ENCODE measurements around the gene CDK2. TPM values are rescaled to one million over a fixed set of nuclear protein-coding genes. Genes with fewer than 3 reads are reported as not detected.
A peak's percentile ranks its signal among the peaks of the same experiment; 100 is the strongest.
"Not testable (repeated sequence)": the region's sequence is repeated elsewhere in the genome, so short reads cannot be mapped to it uniquely, and the experiment has no call there.

CDK2 gene
- 10 to 100 TPM in 1 of 2 donors, 1 to 10 TPM in 1; 9.2 to 18.8 TPM for polyA plus RNA-seq

DNA sequence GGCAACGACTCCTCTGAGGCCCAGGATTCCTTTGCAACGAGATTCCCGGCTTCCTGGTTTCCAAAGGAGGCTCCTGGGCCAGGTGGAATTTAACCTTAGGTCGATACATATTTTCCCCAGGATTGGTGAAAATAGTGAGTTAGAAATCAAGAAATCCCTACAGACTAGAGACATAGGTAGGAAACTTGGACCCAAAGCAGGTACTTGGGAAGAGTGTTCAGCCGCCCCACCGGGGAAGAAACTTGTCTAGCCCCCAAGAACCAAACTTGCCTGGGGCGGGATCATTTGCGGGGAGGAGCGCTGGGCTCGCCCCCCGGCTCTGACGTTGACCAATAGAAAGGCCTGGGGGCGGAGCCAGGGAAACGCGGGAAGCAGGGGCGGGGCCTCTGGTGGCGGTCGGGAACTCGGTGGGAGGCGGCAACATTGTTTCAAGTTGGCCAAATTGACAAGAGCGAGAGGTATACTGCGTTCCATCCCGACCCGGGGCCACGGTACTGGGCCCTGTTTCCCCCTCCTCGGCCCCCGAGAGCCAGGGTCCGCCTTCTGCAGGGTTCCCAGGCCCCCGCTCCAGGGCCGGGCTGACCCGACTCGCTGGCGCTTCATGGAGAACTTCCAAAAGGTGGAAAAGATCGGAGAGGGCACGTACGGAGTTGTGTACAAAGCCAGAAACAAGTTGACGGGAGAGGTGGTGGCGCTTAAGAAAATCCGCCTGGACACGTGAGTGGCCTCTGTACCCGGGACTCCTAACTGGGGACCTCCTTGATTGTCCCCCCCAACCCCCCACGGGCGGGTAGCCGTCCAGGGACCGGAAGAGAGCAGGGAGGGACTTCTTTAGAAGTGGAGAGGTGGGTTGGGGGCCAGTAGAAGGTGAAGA lies at the start of gene CDK2:
CDK2 (plus strand) TSS at position 423 of the 874 bp plus-strand sequence; CDS start at position 602, 179 bp downstream.
- no peaks in the 10 kb centered on the region for H3K27me3 ChIP-seq (ENCODE audit: control insufficient read depth in 1 of 2, insufficient read depth in 2 of 2, low read length in 2 of 2)
- peak within 1 kb of the TSS; percentile 88 to 90 for H3K27ac ChIP-seq (ENCODE audit: low read depth in 2 of 2, low read length in 1 of 2)
- no peaks in the 10 kb centered on the region for H3K9me3 ChIP-seq (ENCODE audit: control insufficient read depth in 2 of 2, insufficient read depth in 1 of 2, low read depth in 1 of 2, low read length in 1 of 2)
- no peaks in the 10 kb centered on the region for H3K36me3 ChIP-seq (ENCODE audit: control insufficient read depth in 2 of 2, insufficient read depth in 2 of 2, low read length in 1 of 2)
- WGBS, 2 donors, result 0 to 1% methylated on average over 45 of the region's 45 CpGs
- H3K4me1 ChIP-seq (ENCODE audit: control insufficient read depth in 2 of 2, insufficient read depth in 2 of 2, low read length in 1 of 2), result peaks cover 0 to 4% of the 10 kb centered on the region in 2 donors
- H3K4me3 ChIP-seq (ENCODE audit: low read depth in 1 of 2, low read length in 2 of 2), result peak within 1 kb of the TSS; percentile 71 to 83

DNA sequence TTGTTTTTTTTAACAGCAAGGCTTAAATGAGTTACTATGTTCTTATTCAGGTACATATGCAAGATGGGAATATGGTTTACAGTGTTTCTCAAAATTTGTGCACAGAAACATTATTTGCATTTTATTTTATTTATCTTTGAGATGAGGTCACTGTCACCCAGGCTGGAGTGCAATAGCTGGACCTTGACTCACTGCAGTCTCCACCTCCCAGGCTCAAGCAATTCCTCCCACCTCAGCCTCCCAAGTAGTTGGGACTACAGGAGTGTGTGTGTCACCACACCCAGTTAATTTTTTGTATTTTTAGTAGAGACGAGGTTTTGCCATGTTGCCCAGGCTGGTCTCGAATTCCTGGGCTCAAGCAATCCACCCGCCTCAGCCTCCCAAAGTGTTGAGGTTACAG lies 47.6 kb upstream of the CDK2 start:
- H3K36me3 ChIP-seq (ENCODE audit: control insufficient read depth in 2 of 2, insufficient read depth in 2 of 2, low read length in 1 of 2); H3K27ac ChIP-seq (ENCODE audit: low read depth in 2 of 2, low read length in 1 of 2); H3K9me3 ChIP-seq (ENCODE audit: control insufficient read depth in 2 of 2, insufficient read depth in 1 of 2, low read depth in 1 of 2, low read length in 1 of 2); H3K4me3 ChIP-seq (ENCODE audit: low read depth in 1 of 2, low read length in 2 of 2); H3K4me1 ChIP-seq (ENCODE audit: control insufficient read depth in 2 of 2, insufficient read depth in 2 of 2, low read length in 1 of 2); H3K27me3 ChIP-seq (ENCODE audit: control insufficient read depth in 1 of 2, insufficient read depth in 2 of 2, low read length in 2 of 2): not testable (repeated sequence)
- WGBS, 2 donors, result 82 to 84% methylated on average over 3 of the region's 3 CpGs

DNA sequence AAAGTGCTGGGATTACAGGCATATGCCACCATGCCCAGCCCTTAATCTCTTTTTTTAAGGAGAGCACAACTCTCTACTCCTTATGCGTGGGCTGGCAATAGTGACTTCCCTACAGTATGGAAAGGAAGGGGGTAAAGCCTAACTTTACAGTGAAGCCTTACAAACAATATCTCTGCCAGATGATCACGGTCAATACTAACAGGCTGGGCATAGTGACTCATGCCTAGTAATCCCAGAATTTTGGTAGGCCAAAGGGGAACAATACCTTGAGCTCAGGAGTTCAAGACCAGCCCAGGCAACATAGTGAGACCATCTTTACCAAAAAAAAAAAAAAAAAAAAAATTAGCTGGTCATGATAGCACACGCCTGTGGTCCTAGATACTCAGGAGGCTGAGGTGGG lies 44.5 kb upstream of the CDK2 start:
- WGBS, 2 donors, result 81 to 82% methylated on average over 3 of the region's 3 CpGs
- Histone ChIP-seq H3K27ac (ENCODE audit: low read depth in 2 of 2, low read length in 1 of 2) (no peak overlapping the region), H3K9me3 (ENCODE audit: control insufficient read depth in 2 of 2, insufficient read depth in 1 of 2, low read depth in 1 of 2, low read length in 1 of 2) (no peaks in the 10 kb centered on the region), H3K36me3 (ENCODE audit: control insufficient read depth in 2 of 2, insufficient read depth in 2 of 2, low read length in 1 of 2) (no peaks in the 10 kb centered on the region), H3K4me3 (ENCODE audit: low read depth in 1 of 2, low read length in 2 of 2) (no peak overlapping the region), H3K4me1 (ENCODE audit: control insufficient read depth in 2 of 2, insufficient read depth in 2 of 2, low read length in 1 of 2) (no peaks in the 10 kb centered on the region), H3K27me3 (ENCODE audit: control insufficient read depth in 1 of 2, insufficient read depth in 2 of 2, low read length in 2 of 2) (no peaks in the 10 kb centered on the region)

GRCh38 chr12:55923648-55924047 lies 43.0 kb upstream of the CDK2 start:
- not testable (repeated sequence) for H3K27ac ChIP-seq (ENCODE audit: low read depth in 2 of 2, low read length in 1 of 2); H3K27me3 ChIP-seq (ENCODE audit: control insufficient read depth in 1 of 2, insufficient read depth in 2 of 2, low read length in 2 of 2); H3K4me3 ChIP-seq (ENCODE audit: low read depth in 1 of 2, low read length in 2 of 2); H3K4me1 ChIP-seq (ENCODE audit: control insufficient read depth in 2 of 2, insufficient read depth in 2 of 2, low read length in 1 of 2); H3K9me3 ChIP-seq (ENCODE audit: control insufficient read depth in 2 of 2, insufficient read depth in 1 of 2, low read depth in 1 of 2, low read length in 1 of 2); H3K36me3 ChIP-seq (ENCODE audit: control insufficient read depth in 2 of 2, insufficient read depth in 2 of 2, low read length in 1 of 2)
- WGBS, 2 donors, result 93 to 94% methylated on average over 9 of the region's 9 CpGs

- peak overlapping the region in 1 of 2 donors; percentile 86 for H3K4me3 ChIP-seq (ENCODE audit: low read depth in 1 of 2, low read length in 2 of 2)
Measured at GRCh38 chr12:55925371-55925770, 41.3 kb upstream of the CDK2 start.

GRCh38 chr12:55925870-55926737 lies 40.5 kb upstream of the CDK2 start:
- Histone ChIP-seq H3K4me3 (ENCODE audit: low read depth in 1 of 2, low read length in 2 of 2) (peak overlapping the region; percentile 81 to 86), H3K9me3 (ENCODE audit: control insufficient read depth in 2 of 2, insufficient read depth in 1 of 2, low read depth in 1 of 2, low read length in 1 of 2) (no peaks in the 10 kb centered on the region), H3K27me3 (ENCODE audit: control insufficient read depth in 1 of 2, insufficient read depth in 2 of 2, low read length in 2 of 2) (no peaks in the 10 kb centered on the region), H3K27ac (ENCODE audit: low read depth in 2 of 2, low read length in 1 of 2) (peak overlapping the region; percentile 95 to 98), H3K36me3 (ENCODE audit: control insufficient read depth in 2 of 2, insufficient read depth in 2 of 2, low read length in 1 of 2) (no peaks in the 10 kb centered on the region), H3K4me1 (ENCODE audit: control insufficient read depth in 2 of 2, insufficient read depth in 2 of 2, low read length in 1 of 2) (peaks cover 0 to 4% of the 10 kb centered on the region in 2 donors)
- WGBS, 2 donors, result 9 to 10% methylated on average over 10 of the region's 10 CpGs

More at GRCh38 chr12:55925371-55925770, 41.3 kb upstream of the CDK2 start:
- Histone ChIP-seq H3K9me3 (ENCODE audit: control insufficient read depth in 2 of 2, insufficient read depth in 1 of 2, low read depth in 1 of 2, low read length in 1 of 2) (no peaks in the 10 kb centered on the region), H3K27me3 (ENCODE audit: control insufficient read depth in 1 of 2, insufficient read depth in 2 of 2, low read length in 2 of 2) (no peaks in the 10 kb centered on the region), H3K4me1 (ENCODE audit: control insufficient read depth in 2 of 2, insufficient read depth in 2 of 2, low read length in 1 of 2) (peaks cover 0 to 4% of the 10 kb centered on the region in 2 donors), H3K27ac (ENCODE audit: low read depth in 2 of 2, low read length in 1 of 2) (peak overlapping the region in 1 of 2 donors; percentile 6), H3K36me3 (ENCODE audit: control insufficient read depth in 2 of 2, insufficient read depth in 2 of 2, low read length in 1 of 2) (no peaks in the 10 kb centered on the region)
- 80 to 84% methylated on average over 4 of the region's 4 CpGs for WGBS, 2 donors

DNA sequence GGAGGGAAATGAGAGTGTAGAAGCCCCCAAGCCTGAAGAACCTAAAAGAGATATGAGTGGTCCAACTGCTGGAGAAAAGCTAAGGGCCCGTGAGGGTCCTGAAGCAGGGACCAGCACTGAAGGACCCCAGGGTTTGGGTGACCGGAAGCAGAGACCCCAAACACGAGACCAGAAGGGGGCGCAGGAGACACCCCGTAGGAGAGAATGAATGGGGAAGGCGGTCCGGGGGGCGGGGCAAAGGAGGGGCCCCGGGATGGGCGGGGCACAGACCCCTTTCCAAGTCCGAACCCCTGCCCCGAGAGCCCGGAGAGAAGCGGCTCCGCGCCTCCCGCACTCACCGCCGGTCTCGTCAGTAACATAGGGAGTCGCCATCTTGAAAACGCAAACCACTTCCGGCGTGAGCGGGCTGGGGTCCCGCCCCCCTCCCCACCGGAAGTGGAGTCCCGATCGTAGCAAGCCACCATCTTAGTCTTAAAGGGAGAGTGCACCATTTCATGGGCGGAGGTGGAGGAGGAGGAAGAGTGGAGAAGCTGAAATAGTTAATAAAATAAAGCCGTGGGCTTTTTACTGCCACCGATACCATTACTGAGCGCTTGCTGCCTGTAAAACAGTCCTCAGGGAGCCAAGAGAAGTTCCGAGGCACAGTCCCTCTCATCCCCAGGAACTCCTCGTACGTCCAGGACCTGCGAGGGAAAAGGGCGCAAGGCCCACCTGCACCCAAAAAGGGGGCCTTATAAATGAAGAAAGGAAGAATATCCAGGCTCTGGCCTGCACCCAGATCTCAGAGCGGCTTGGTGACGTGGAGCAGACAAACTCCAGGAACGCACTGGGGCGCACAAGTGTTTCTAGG lies 39.7 kb upstream of the CDK2 start:
- peaks cover 0 to 4% of the 10 kb centered on the region in 2 donors for H3K4me1 ChIP-seq (ENCODE audit: control insufficient read depth in 2 of 2, insufficient read depth in 2 of 2, low read length in 1 of 2)
- WGBS, 2 donors, result 1% methylated on average over 41 to 42 of the region's 42 CpGs
- peak overlapping the region; percentile 81 to 86 for H3K4me3 ChIP-seq (ENCODE audit: low read depth in 1 of 2, low read length in 2 of 2)
- peak overlapping the region; percentile 95 to 98 for H3K27ac ChIP-seq (ENCODE audit: low read depth in 2 of 2, low read length in 1 of 2)
- H3K9me3 ChIP-seq (ENCODE audit: control insufficient read depth in 2 of 2, insufficient read depth in 1 of 2, low read depth in 1 of 2, low read length in 1 of 2), result no peaks in the 10 kb centered on the region
- H3K36me3 ChIP-seq (ENCODE audit: control insufficient read depth in 2 of 2, insufficient read depth in 2 of 2, low read length in 1 of 2), result no peaks in the 10 kb centered on the region
- no peaks in the 10 kb centered on the region for H3K27me3 ChIP-seq (ENCODE audit: control insufficient read depth in 1 of 2, insufficient read depth in 2 of 2, low read length in 2 of 2)

- Histone ChIP-seq H3K4me3 (ENCODE audit: low read depth in 1 of 2, low read length in 2 of 2) (peak within 1 kb of the TSS; percentile 81 to 86), H3K36me3 (ENCODE audit: control insufficient read depth in 2 of 2, insufficient read depth in 2 of 2, low read length in 1 of 2) (no peaks in the 10 kb centered on the region), H3K27me3 (ENCODE audit: control insufficient read depth in 1 of 2, insufficient read depth in 2 of 2, low read length in 2 of 2) (no peaks in the 10 kb centered on the region), H3K9me3 (ENCODE audit: control insufficient read depth in 2 of 2, insufficient read depth in 1 of 2, low read depth in 1 of 2, low read length in 1 of 2) (no peaks in the 10 kb centered on the region), H3K27ac (ENCODE audit: low read depth in 2 of 2, low read length in 1 of 2) (peak within 1 kb of the TSS; percentile 95 to 98), H3K4me1 (ENCODE audit: control insufficient read depth in 2 of 2, insufficient read depth in 2 of 2, low read length in 1 of 2) (peaks cover 0 to 4% of the 10 kb centered on the region in 2 donors)
- 4% methylated on average over 49 of the region's 49 CpGs for WGBS, 2 donors
Measured at GRCh38 chr12:55927588-55928502, 38.8 kb upstream of the CDK2 start, which contains the start of gene PYM1. TSS of gene PYM1 (minus strand) at chr12:55927894. CDS start at chr12:55927761, 133 bp downstream.

Measured in esophagus (tissue), 2 donors.